ENCODE results near the gene UBE2S. TPM values are rescaled to one million over a fixed set of nuclear protein-coding genes. Genes with fewer than 3 reads are reported as not detected.

UBE2S gene
- total and polyA plus RNA-seq, 8 donors, result 26.5 to 71.2 (median 35.7) TPM

DNA sequence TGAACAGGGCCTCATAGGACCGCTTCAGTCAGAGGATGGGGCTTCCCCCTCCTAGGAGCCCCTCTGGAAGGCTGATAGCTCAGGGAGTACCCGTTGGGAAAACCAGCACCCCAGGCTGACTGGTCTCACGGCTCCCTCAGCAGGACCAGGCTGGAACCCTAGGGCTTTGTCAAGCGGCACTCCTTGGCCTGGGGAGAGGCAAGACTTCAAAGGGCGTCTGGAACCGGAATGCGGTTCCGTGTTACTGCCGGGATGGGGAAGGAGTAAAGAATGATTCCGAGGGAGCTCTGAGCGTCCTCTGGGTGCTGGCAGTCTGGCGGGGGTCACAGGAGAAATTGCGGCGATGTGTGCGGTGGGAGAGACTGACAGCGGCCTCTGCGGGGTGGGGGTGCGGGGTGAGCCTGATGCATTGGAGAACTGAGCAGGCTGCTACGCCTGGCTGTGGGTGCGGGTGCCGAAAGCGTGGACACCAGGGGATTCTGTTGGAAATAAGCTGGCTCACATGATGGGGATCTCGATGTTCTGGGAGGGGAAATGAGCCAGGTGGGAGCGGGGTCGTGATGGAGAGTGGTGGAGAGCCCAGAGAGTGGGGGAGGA lies 54.9 kb downstream of the UBE2S start:
- Histone ChIP-seq H3K4me1 (peaks cover 7 to 16% of the 10 kb centered on the region in 2 donors), H3K36me3 (peaks cover 0 to under 1% of the 10 kb centered on the region in 2 donors), H3K9me3 (no peaks in the 10 kb centered on the region), H3K4me3 (no peak overlapping the region), H3K27ac (no peak overlapping the region), H3K27me3 (peaks cover 27 to 78% of the 10 kb centered on the region in 2 donors)
- intact Hi-C loops (cut with DNase I), result no loop called here
- no peak for ATAC-seq
- TF ChIP-seq, protein P1, sequence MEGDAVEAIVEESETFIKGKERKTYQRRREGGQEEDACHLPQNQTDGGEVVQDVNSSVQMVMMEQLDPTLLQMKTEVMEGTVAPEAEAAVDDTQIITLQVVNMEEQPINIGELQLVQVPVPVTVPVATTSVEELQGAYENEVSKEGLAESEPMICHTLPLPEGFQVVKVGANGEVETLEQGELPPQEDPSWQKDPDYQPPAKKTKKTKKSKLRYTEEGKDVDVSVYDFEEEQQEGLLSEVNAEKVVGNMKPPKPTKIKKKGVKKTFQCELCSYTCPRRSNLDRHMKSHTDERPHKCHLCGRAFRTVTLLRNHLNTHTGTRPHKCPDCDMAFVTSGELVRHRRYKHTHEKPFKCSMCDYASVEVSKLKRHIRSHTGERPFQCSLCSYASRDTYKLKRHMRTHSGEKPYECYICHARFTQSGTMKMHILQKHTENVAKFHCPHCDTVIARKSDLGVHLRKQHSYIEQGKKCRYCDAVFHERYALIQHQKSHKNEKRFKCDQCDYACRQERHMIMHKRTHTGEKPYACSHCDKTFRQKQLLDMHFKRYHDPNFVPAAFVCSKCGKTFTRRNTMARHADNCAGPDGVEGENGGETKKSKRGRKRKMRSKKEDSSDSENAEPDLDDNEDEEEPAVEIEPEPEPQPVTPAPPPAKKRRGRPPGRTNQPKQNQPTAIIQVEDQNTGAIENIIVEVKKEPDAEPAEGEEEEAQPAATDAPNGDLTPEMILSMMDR (IDR thresholded peaks at IDR 0.05), result no peak
- DNase-seq, result no peak

DNA sequence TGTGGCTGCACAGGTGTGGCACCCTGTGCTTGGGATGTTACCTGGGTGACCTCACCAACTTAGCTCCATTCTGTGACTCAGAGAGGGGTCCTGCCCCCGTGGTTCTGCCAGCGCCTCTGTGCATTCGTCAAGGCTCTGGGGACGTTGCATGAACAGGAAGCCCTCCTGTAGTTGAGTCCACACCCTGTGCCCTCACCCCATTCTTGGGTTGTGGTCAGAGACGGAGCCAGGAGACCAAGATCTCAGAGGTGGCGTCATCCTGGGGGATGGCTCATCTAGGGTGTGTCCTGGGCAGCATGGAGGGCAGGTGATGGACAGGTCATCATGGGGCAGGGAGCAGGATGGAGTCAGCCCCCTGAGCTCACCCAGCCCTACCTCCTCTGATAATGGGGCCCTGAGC lies 55.5 kb downstream of the UBE2S start:
- no peak for DNase-seq
- Histone ChIP-seq H3K4me1 (peaks cover 7 to 16% of the 10 kb centered on the region in 2 donors), H3K9me3 (no peaks in the 10 kb centered on the region), H3K4me3 (no peak overlapping the region), H3K27me3 (peaks cover 27 to 72% of the 10 kb centered on the region in 2 donors), H3K36me3 (peaks cover 0 to 6% of the 10 kb centered on the region in 2 donors), H3K27ac (no peak overlapping the region)
- intact Hi-C loops (cut with DNase I), result no loop called here
- no peak for ATAC-seq
- TF ChIP-seq, protein P1 (IDR thresholded peaks at IDR 0.05), result no peak

DNA sequence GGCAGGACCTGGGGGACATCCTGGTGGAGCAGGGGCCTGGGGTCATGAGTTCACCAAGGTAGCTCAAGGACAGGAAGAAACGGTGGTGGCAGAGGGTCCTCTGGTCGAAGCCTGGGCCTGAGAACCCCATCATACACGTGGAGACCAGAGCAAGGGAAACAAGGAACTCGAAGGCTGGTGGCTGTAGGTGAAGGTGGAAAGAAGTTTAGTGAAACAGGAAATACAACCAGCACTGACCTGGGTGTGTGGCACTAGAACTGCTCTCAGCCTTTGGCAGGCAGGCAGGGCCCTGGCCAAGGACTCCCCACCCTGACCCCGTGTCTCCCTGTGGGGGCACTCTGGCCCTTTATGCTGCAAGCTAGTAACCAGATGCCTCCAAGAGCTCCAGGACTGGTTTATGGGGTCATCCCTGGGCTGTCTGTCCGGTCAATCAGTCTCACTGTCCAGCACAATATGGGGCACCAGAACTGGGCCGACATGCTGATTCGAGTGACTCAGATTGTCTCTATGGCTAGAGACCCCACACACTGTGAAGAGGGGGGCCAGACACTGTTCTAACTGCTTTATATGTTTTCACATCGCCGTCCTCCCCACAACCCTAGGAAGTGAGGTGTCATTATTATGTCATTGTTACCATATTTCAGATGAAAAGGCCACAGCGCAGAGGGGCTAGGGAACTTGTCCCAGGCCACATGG lies 56.8 kb downstream of the UBE2S start:
- Histone ChIP-seq H3K4me3 (no peak overlapping the region), H3K36me3 (peaks cover 0 to 17% of the 10 kb centered on the region in 2 donors), H3K27me3 (peaks cover 27 to 60% of the 10 kb centered on the region in 2 donors), H3K27ac (no peak overlapping the region), H3K9me3 (no peaks in the 10 kb centered on the region), H3K4me1 (peaks cover 7 to 16% of the 10 kb centered on the region in 2 donors)
- ATAC-seq (no peak), DNase-seq (no peak)
- TF ChIP-seq, protein P1 (IDR thresholded peaks at IDR 0.05), result no peak
- intact Hi-C loops (cut with DNase I), result no loop called here

Other genes starting within 250 kb of the UBE2S start
Only the 30 nearest of the 32 such genes appear.
- gene SYT5, start 227.5 kb downstream of the UBE2S start, total RNA-seq, result not detected
- gene SYT5, start 227.5 kb downstream of the UBE2S start, polyA plus RNA-seq (ENCODE audit: insufficient read length in 6 of 6), result 1 to 10 TPM in 3 of 6 donors, under 1 TPM in 3; 0.61 to 1.5 (median 0.94) TPM
- gene PTPRH, start 198.3 kb downstream of the UBE2S start, total RNA-seq, result under 1 TPM; 0.20 to 0.63 TPM
- gene PTPRH, start 198.3 kb downstream of the UBE2S start, polyA plus RNA-seq (ENCODE audit: insufficient read length in 6 of 6), result under 1 TPM; 0.10 to 0.32 (median 0.20) TPM
- 1 to 10 TPM; 1.9 to 2.7 TPM for gene TMEM86B, start 179.0 kb downstream of the UBE2S start, total RNA-seq
- gene TMEM86B, start 179.0 kb downstream of the UBE2S start, polyA plus RNA-seq (ENCODE audit: insufficient read length in 6 of 6), result 1 to 10 TPM; 2.3 to 4.4 (median 2.7) TPM
- gene PPP6R1, start 148.8 kb downstream of the UBE2S start, total RNA-seq, result 10 to 100 TPM; 56.0 to 81.8 TPM
- gene PPP6R1, start 148.8 kb downstream of the UBE2S start, polyA plus RNA-seq (ENCODE audit: insufficient read length in 6 of 6), result 10 to 100 TPM; 33.4 to 43.8 (median 39.8) TPM
- gene HSPBP1, start 127.7 kb downstream of the UBE2S start, total RNA-seq, result 10 to 100 TPM; 23.8 to 31.0 TPM
- gene HSPBP1, start 127.7 kb downstream of the UBE2S start, polyA plus RNA-seq (ENCODE audit: insufficient read length in 6 of 6), result 10 to 100 TPM; 23.7 to 38.4 (median 30.5) TPM
- gene BRSK1, start 123.8 kb downstream of the UBE2S start, total RNA-seq, result 1 to 10 TPM; 2.2 to 3.3 TPM
- 10 to 100 TPM; 11.7 to 18.1 (median 14.9) TPM for gene BRSK1, start 123.8 kb downstream of the UBE2S start, polyA plus RNA-seq (ENCODE audit: insufficient read length in 6 of 6)
- gene TMEM150B, start 82.4 kb downstream of the UBE2S start, total RNA-seq, result 10 to 100 TPM; 13.3 to 29.5 TPM
- gene TMEM150B, start 82.4 kb downstream of the UBE2S start, polyA plus RNA-seq (ENCODE audit: insufficient read length in 6 of 6), result 1 to 10 TPM in 1 of 6 donors, under 1 TPM in 5; 0.49 to 1.2 (median 0.82) TPM
- 10 to 100 TPM; 12.9 to 15.5 TPM for gene KMT5C, start 67.9 kb downstream of the UBE2S start, total RNA-seq
- gene KMT5C, start 67.9 kb downstream of the UBE2S start, polyA plus RNA-seq (ENCODE audit: insufficient read length in 6 of 6), result 10 to 100 TPM; 20.8 to 27.6 (median 22.4) TPM
- under 1 TPM in 1 of 2 donors, not detected in 1; 0.24 TPM for gene COX6B2, start 53.1 kb downstream of the UBE2S start, total RNA-seq
- gene COX6B2, start 53.1 kb downstream of the UBE2S start, polyA plus RNA-seq (ENCODE audit: insufficient read length in 6 of 6), result under 1 TPM; 0.20 to 0.75 (median 0.59) TPM
- gene GARIN5B, start 44.5 kb downstream of the UBE2S start, total RNA-seq, result not detected
- gene GARIN5B, start 44.5 kb downstream of the UBE2S start, polyA plus RNA-seq (ENCODE audit: insufficient read length in 6 of 6), result under 1 TPM in 2 of 6 donors, not detected in 4; 0.04 to 0.06 TPM
- gene IL11, start 37.3 kb downstream of the UBE2S start, total RNA-seq, result under 1 TPM; 0.10 to 0.44 TPM
- gene IL11, start 37.3 kb downstream of the UBE2S start, polyA plus RNA-seq (ENCODE audit: insufficient read length in 6 of 6), result under 1 TPM; 0.16 to 0.90 (median 0.43) TPM
- gene TMEM190, start 31.0 kb downstream of the UBE2S start, total RNA-seq, result 1 to 10 TPM in 1 of 2 donors, not detected in 1; 9.3 TPM
- gene TMEM190, start 31.0 kb downstream of the UBE2S start, polyA plus RNA-seq (ENCODE audit: insufficient read length in 6 of 6), result 10 to 100 TPM in 1 of 6 donors, 1 to 10 TPM in 5; 1.2 to 15.6 (median 4.5) TPM
- gene TMEM238, start 23.5 kb downstream of the UBE2S start, total RNA-seq, result 10 to 100 TPM; 25.3 to 33.9 TPM
- 1 to 10 TPM in 2 of 6 donors, under 1 TPM in 4; 0.48 to 1.9 (median 0.67) TPM for gene TMEM238, start 23.5 kb downstream of the UBE2S start, polyA plus RNA-seq (ENCODE audit: insufficient read length in 6 of 6)
- 1,000 to 10,000 TPM; 1,601 to 1,774 TPM for gene RPL28, start 21.9 kb downstream of the UBE2S start, total RNA-seq
- gene RPL28, start 21.9 kb downstream of the UBE2S start, polyA plus RNA-seq (ENCODE audit: insufficient read length in 6 of 6), result 1,000 to 10,000 TPM; 1,216 to 1,673 (median 1,335) TPM
- gene SHISA7, start 35.5 kb upstream of the UBE2S start, total RNA-seq, result not detected
- under 1 TPM; 0.11 to 0.23 (median 0.20) TPM for gene SHISA7, start 35.5 kb upstream of the UBE2S start, polyA plus RNA-seq (ENCODE audit: insufficient read length in 6 of 6)
- 10 to 100 TPM; 36.2 to 49.4 TPM for gene ISOC2, start 53.9 kb upstream of the UBE2S start, total RNA-seq
- 10 to 100 TPM; 23.8 to 38.3 (median 29.6) TPM for gene ISOC2, start 53.9 kb upstream of the UBE2S start, polyA plus RNA-seq (ENCODE audit: insufficient read length in 6 of 6)
- not detected for gene C19orf85, start 57.0 kb upstream of the UBE2S start, total RNA-seq
- not detected for gene C19orf85, start 57.0 kb upstream of the UBE2S start, polyA plus RNA-seq (ENCODE audit: insufficient read length in 6 of 6)
- gene ZNF628, start 68.8 kb upstream of the UBE2S start, total RNA-seq, result 1 to 10 TPM; 8.7 to 9.5 TPM
- gene ZNF628, start 68.8 kb upstream of the UBE2S start, polyA plus RNA-seq (ENCODE audit: insufficient read length in 6 of 6), result 1 to 10 TPM; 1.6 to 5.4 (median 2.8) TPM
- 10 to 100 TPM; 22.9 to 37.2 TPM for gene NAT14, start 77.4 kb upstream of the UBE2S start, total RNA-seq
- 10 to 100 TPM; 34.7 to 46.6 (median 41.3) TPM for gene NAT14, start 77.4 kb upstream of the UBE2S start, polyA plus RNA-seq (ENCODE audit: insufficient read length in 6 of 6)
- 10 to 100 TPM in 1 of 2 donors, 1 to 10 TPM in 1; 5.3 to 45.9 TPM for gene SSC5D, start 80.6 kb upstream of the UBE2S start, total RNA-seq
- gene SSC5D, start 80.6 kb upstream of the UBE2S start, polyA plus RNA-seq (ENCODE audit: insufficient read length in 6 of 6), result 10 to 100 TPM in 1 of 6 donors, 1 to 10 TPM in 5; 4.1 to 12.7 (median 8.0) TPM
- not detected for gene SBK2, start 129.3 kb upstream of the UBE2S start, total RNA-seq
- gene SBK2, start 129.3 kb upstream of the UBE2S start, polyA plus RNA-seq (ENCODE audit: insufficient read length in 6 of 6), result under 1 TPM in 1 of 6 donors, not detected in 5; 0.20 TPM
- gene SBK3, start 137.8 kb upstream of the UBE2S start, total RNA-seq, result under 1 TPM; 0.26 to 0.50 TPM
- gene SBK3, start 137.8 kb upstream of the UBE2S start, polyA plus RNA-seq (ENCODE audit: insufficient read length in 6 of 6), result 1 to 10 TPM in 2 of 6 donors, under 1 TPM in 4; 0.46 to 1.7 (median 0.69) TPM
- gene ZNF579, start 173.1 kb upstream of the UBE2S start, total RNA-seq, result 10 to 100 TPM; 12.8 to 14.7 TPM
- 10 to 100 TPM; 10.7 to 13.9 (median 12.5) TPM for gene ZNF579, start 173.1 kb upstream of the UBE2S start, polyA plus RNA-seq (ENCODE audit: insufficient read length in 6 of 6)
- 10 to 100 TPM; 11.0 to 14.4 TPM for gene FIZ1, start 191.7 kb upstream of the UBE2S start, total RNA-seq
- gene FIZ1, start 191.7 kb upstream of the UBE2S start, polyA plus RNA-seq (ENCODE audit: insufficient read length in 6 of 6), result 10 to 100 TPM; 16.7 to 22.6 (median 19.6) TPM
- gene ZNF524, start 192.5 kb upstream of the UBE2S start, total RNA-seq, result 10 to 100 TPM; 22.3 to 22.4 TPM
- 1 to 10 TPM; 4.9 to 9.0 (median 6.9) TPM for gene ZNF524, start 192.5 kb upstream of the UBE2S start, polyA plus RNA-seq (ENCODE audit: insufficient read length in 6 of 6)
- gene ZNF865, start 197.9 kb upstream of the UBE2S start, total RNA-seq, result 10 to 100 TPM; 13.7 to 16.1 TPM
- 10 to 100 TPM in 2 of 6 donors, 1 to 10 TPM in 4; 5.9 to 12.2 (median 8.4) TPM for gene ZNF865, start 197.9 kb upstream of the UBE2S start, polyA plus RNA-seq (ENCODE audit: insufficient read length in 6 of 6)
- gene ZNF784, start 216.8 kb upstream of the UBE2S start, total RNA-seq, result 1 to 10 TPM; 6.0 to 8.0 TPM
- gene ZNF784, start 216.8 kb upstream of the UBE2S start, polyA plus RNA-seq (ENCODE audit: insufficient read length in 6 of 6), result 10 to 100 TPM in 1 of 6 donors, 1 to 10 TPM in 5; 8.3 to 11.6 (median 8.9) TPM
- gene ZNF580, start 233.2 kb upstream of the UBE2S start, total RNA-seq, result 10 to 100 TPM; 33.8 to 34.7 TPM
- 10 to 100 TPM; 35.8 to 49.5 (median 44.2) TPM for gene ZNF580, start 233.2 kb upstream of the UBE2S start, polyA plus RNA-seq (ENCODE audit: insufficient read length in 6 of 6)
- gene ZNF581, start 235.9 kb upstream of the UBE2S start, total RNA-seq, result 10 to 100 TPM; 14.5 to 19.5 TPM
- gene ZNF581, start 235.9 kb upstream of the UBE2S start, polyA plus RNA-seq (ENCODE audit: insufficient read length in 6 of 6), result 10 to 100 TPM; 24.2 to 32.3 (median 28.8) TPM
- 10 to 100 TPM in 1 of 2 donors, 1 to 10 TPM in 1; 9.7 to 15.1 TPM for gene CCDC106, start 240.4 kb upstream of the UBE2S start, total RNA-seq
- gene CCDC106, start 240.4 kb upstream of the UBE2S start, polyA plus RNA-seq (ENCODE audit: insufficient read length in 6 of 6), result 10 to 100 TPM; 11.0 to 16.8 (median 14.7) TPM